Mucosa of rectum (tissue), 2 donors: ENCODE results near the gene SH3D19.
A peak's percentile ranks its signal among the peaks of the same experiment; 100 is the strongest.
"Not testable (repeated sequence)": the region's sequence is repeated elsewhere in the genome, so short reads cannot be mapped to it uniquely, and the experiment has no call there.

Experiments used
- H3K27ac ChIP-seq, 2 donors: one replicate each; pipeline ENCODE4 v1.7.0; 2013; ENCODE audit warnings: inconsistent platforms in 2 of 2, low read depth in 2 of 2, low read length in 2 of 2
- H3K27me3 ChIP-seq, 2 donors: one replicate each; pipeline ENCODE4 v1.7.0; 2013; ENCODE audit warnings: low read length in 2 of 2; ENCODE audit not compliant: control insufficient read depth in 2 of 2, insufficient read depth in 2 of 2
- H3K36me3 ChIP-seq, 2 donors: one replicate each; pipeline ENCODE4 v1.7.0; 2013; ENCODE audit warnings: low read length in 2 of 2; ENCODE audit not compliant: control insufficient read depth in 2 of 2, insufficient read depth in 2 of 2
- H3K4me1 ChIP-seq, 2 donors: one replicate each; pipeline ENCODE4 v1.7.0; 2013; ENCODE audit warnings: low read length in 2 of 2, mild to moderate bottlenecking in 1 of 2; ENCODE audit not compliant: control insufficient read depth in 2 of 2, insufficient read depth in 2 of 2
- H3K4me3 ChIP-seq, 2 donors: one replicate each; pipeline ENCODE4 v1.7.0; 2013; ENCODE audit warnings: low read length in 2 of 2
- H3K9ac ChIP-seq, 2 donors: one replicate each; pipeline ENCODE4 v1.7.0; 2013; ENCODE audit warnings: low read length in 2 of 2, low read depth in 1 of 2, mild to moderate bottlenecking in 1 of 2
- H3K9me3 ChIP-seq, 2 donors: one replicate each; pipeline ENCODE4 v1.7.0; 2013; ENCODE audit warnings: low read length in 2 of 2; ENCODE audit not compliant: control insufficient read depth in 2 of 2
- donor health status: healthy.
- donor health status: Normal muscosa, but diverticular disease.

The SH3D19 gene

GRCh38 chr4:151236036-151236435 lies 89.4 kb downstream of the SH3D19 start:
- no peak overlapping the region for H3K4me3 ChIP-seq

GRCh38 chr4:151235373-151235772 lies 90.0 kb downstream of the SH3D19 start:
- H3K4me3 ChIP-seq, H3K9me3 ChIP-seq, H3K27me3 ChIP-seq, H3K9ac ChIP-seq, H3K4me1 ChIP-seq, H3K36me3 ChIP-seq, H3K27ac ChIP-seq: not testable (repeated sequence)

More at GRCh38 chr4:151236036-151236435, 89.4 kb downstream of the SH3D19 start:
- H3K9ac ChIP-seq = no peak overlapping the region
- no peaks in the 10 kb centered on the region for H3K4me1 ChIP-seq
- H3K36me3 ChIP-seq = no peaks in the 10 kb centered on the region
- H3K27me3 ChIP-seq = no peaks in the 10 kb centered on the region
- H3K27ac ChIP-seq = no peak overlapping the region
- H3K9me3 ChIP-seq = no peaks in the 10 kb centered on the region

- no peaks in the 10 kb centered on the region for H3K36me3 ChIP-seq
- H3K27me3 ChIP-seq = no peaks in the 10 kb centered on the region
- no peak overlapping the region for H3K27ac ChIP-seq
- H3K9ac ChIP-seq = no peak overlapping the region
- H3K4me3 ChIP-seq = no peak overlapping the region
- no peaks in the 10 kb centered on the region for H3K9me3 ChIP-seq
- no peaks in the 10 kb centered on the region for H3K4me1 ChIP-seq
Observed at GRCh38 chr4:151233600-151233999, 91.8 kb downstream of the SH3D19 start.

DNA sequence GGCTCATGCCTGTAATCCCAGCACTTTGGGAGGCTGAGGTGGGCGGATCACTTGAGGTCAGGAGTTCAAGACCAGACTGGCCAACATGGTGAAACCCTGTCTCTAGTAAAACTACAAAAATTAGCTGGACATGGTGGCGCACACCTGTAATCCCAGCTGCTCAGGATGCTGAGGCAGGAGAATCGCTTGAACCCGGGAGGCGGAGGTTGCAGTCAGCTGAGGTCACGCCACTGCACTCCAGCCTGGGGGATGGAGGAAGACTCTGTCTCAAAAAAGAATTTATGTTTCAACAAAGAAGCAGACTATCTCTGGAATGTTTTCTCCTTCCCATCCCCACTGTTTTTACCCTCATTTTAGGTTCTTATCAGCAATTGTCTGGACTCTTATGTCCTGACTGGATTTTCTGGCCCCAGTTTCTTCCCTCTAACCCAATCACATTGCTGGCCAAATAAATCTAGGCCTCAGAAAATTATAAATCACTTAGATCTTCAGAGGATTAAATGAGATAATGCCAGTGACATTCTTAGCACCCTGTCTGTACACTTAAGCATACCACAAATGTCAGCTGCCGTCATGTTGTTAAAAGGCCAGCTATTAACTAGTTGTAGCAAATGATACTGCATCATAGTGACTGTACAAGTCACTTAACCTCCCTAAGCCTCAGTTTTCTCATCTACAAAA lies 93.3 kb downstream of the SH3D19 start:
- H3K27ac ChIP-seq = no peak overlapping the region
- no peaks in the 10 kb centered on the region for H3K9me3 ChIP-seq
- H3K27me3 ChIP-seq = no peaks in the 10 kb centered on the region

GRCh38 chr4:151228189-151229119 lies 97.0 kb downstream of the SH3D19 start:
- H3K4me3 ChIP-seq = no peak overlapping the region
- no peaks in the 10 kb centered on the region for H3K9me3 ChIP-seq
- H3K4me1 ChIP-seq = no peaks in the 10 kb centered on the region
- no peaks in the 10 kb centered on the region for H3K36me3 ChIP-seq
- no peaks in the 10 kb centered on the region for H3K27me3 ChIP-seq
- peak overlapping the region in 1 of 2 donors; percentile 38 for H3K27ac ChIP-seq
- no peak overlapping the region for H3K9ac ChIP-seq

More for the DNA sequence above, 93.3 kb downstream of the SH3D19 start:
- H3K36me3 ChIP-seq = no peaks in the 10 kb centered on the region
- H3K4me1 ChIP-seq = no peaks in the 10 kb centered on the region
- H3K4me3 ChIP-seq = no peak overlapping the region
- H3K9ac ChIP-seq = no peak overlapping the region

DNA sequence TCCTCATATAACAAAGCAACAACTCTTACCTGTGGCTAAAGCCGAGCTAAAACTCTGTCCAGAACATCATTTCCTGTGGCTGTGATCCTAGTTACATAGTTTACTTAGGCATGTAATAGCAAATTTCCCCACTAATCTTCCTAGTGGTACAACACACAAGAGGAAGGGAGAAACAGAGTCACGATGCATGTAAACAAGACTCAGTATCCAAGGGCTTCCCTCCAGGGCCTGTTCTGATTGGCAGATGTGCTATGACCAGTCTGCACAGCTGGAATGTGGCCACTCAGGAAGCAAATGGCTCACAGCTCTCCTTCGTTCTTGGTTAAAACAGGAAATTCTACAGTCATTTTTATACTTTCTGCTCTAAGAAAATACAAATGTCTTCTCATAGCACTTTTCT lies 97.7 kb downstream of the SH3D19 start:
- peak overlapping the region; percentile 26 to 38 for H3K27ac ChIP-seq
- no peak overlapping the region for H3K4me3 ChIP-seq
- no peaks in the 10 kb centered on the region for H3K9me3 ChIP-seq
- H3K27me3 ChIP-seq = no peaks in the 10 kb centered on the region
- no peak overlapping the region for H3K9ac ChIP-seq
- no peaks in the 10 kb centered on the region for H3K36me3 ChIP-seq
- H3K4me1 ChIP-seq = no peaks in the 10 kb centered on the region

GRCh38 chr4:151227172-151227571 lies 98.2 kb downstream of the SH3D19 start:
- Histone ChIP-seq H3K4me1 (no peaks in the 10 kb centered on the region), H3K9ac (no peak overlapping the region), H3K27ac (peak overlapping the region; percentile 26 to 38), H3K4me3 (peak overlapping the region in 1 of 2 donors; percentile 28), H3K36me3 (no peaks in the 10 kb centered on the region), H3K27me3 (no peaks in the 10 kb centered on the region), H3K9me3 (no peaks in the 10 kb centered on the region)

GRCh38 chr4:151226004-151226932 lies 99.1 kb downstream of the SH3D19 start:
- H3K4me1 ChIP-seq = no peaks in the 10 kb centered on the region
- H3K27me3 ChIP-seq = no peaks in the 10 kb centered on the region
- peak overlapping the region; percentile 41 to 55 for H3K4me3 ChIP-seq
- H3K9me3 ChIP-seq = no peaks in the 10 kb centered on the region
- H3K36me3 ChIP-seq = no peaks in the 10 kb centered on the region
- peak overlapping the region in 1 of 2 donors; percentile 6 for H3K9ac ChIP-seq
- H3K27ac ChIP-seq = peak overlapping the region; percentile 13 to 53

DNA sequence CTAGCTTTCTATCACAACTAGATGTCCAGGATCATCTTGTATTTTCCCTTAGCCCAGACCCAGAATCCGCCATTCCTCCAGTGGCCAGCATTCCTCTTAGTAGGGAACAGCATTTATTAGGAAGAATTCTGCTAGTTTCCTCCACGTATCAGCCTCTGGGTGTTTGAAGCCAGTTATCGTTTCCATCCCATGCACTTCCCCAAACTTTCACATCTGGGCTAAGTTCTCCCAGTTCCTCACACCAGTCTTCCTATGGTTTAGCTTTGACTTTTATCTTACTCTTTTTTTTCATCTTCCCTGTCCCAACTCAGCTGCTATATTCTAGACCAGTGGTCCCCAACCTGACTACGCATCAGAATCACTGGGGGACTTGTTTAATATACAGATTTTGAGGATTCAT lies 101.9 kb downstream of the SH3D19 start:
- Histone ChIP-seq H3K9me3 (no peaks in the 10 kb centered on the region), H3K27ac (no peak overlapping the region), H3K9ac (no peak overlapping the region), H3K36me3 (no peaks in the 10 kb centered on the region), H3K27me3 (no peaks in the 10 kb centered on the region), H3K4me3 (no peak overlapping the region), H3K4me1 (no peaks in the 10 kb centered on the region)
